ENCODE data around the gene DAPK1. TPM values are rescaled to one million over a fixed set of nuclear protein-coding genes. Genes with fewer than 3 reads are reported as not detected.

Gene DAPK1
- total and polyA plus RNA-seq, 11 donors = 1.0 to 52.5 (median 2.3) TPM

GRCh38 chr9:87655731-87656130, 158.1 kb downstream of the DAPK1 start:
- H3K4me1 ChIP-seq = peaks cover 0 to 23% (median 0%) of the 10 kb centered on the region in 12 donors
- no peak for ATAC-seq
- intact Hi-C loops (cut with DNase I) = loop anchor here in 2 of 10 donors (2.0 to 5.0 kb wide), 2 partner anchors 158 to 317 kb away; partner anchors contain the start of gene DAPK1 (in 1 of the 2)
- H3K36me3 ChIP-seq = peaks cover 0 to 9% (median 0%) of the 10 kb centered on the region in 9 donors
- H3K27ac ChIP-seq = no peak overlapping the region
- TF ChIP-seq, protein P1, sequence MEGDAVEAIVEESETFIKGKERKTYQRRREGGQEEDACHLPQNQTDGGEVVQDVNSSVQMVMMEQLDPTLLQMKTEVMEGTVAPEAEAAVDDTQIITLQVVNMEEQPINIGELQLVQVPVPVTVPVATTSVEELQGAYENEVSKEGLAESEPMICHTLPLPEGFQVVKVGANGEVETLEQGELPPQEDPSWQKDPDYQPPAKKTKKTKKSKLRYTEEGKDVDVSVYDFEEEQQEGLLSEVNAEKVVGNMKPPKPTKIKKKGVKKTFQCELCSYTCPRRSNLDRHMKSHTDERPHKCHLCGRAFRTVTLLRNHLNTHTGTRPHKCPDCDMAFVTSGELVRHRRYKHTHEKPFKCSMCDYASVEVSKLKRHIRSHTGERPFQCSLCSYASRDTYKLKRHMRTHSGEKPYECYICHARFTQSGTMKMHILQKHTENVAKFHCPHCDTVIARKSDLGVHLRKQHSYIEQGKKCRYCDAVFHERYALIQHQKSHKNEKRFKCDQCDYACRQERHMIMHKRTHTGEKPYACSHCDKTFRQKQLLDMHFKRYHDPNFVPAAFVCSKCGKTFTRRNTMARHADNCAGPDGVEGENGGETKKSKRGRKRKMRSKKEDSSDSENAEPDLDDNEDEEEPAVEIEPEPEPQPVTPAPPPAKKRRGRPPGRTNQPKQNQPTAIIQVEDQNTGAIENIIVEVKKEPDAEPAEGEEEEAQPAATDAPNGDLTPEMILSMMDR (IDR thresholded peaks at IDR 0.05) = no peak
- no peak for TF ChIP-seq POLR2A (IDR thresholded peaks at IDR 0.05)
- WGBS, 4 donors = 92 to 96% (median 93%) methylated on average over 9 of the region's 9 CpGs
- H3K4me3 ChIP-seq = no peak overlapping the region
- no peaks in the 10 kb centered on the region for H3K9me3 ChIP-seq
- DNase-seq = no peak
- peaks cover 0 to 3% (median 0%) of the 10 kb centered on the region in 9 donors for H3K27me3 ChIP-seq

- Histone ChIP-seq H3K4me1 (peaks cover 0 to 23% (median 0%) of the 10 kb centered on the region in 12 donors), H3K4me3 (no peak overlapping the region), H3K27ac (peak overlapping the region in 1 of 12 donors; percentile 50), H3K36me3 (peaks cover 0 to 8% (median 0%) of the 10 kb centered on the region in 9 donors), H3K27me3 (peaks cover 0 to 3% (median 0%) of the 10 kb centered on the region in 9 donors), H3K9me3 (no peaks in the 10 kb centered on the region)
- intact Hi-C loops (cut with DNase I) = loop anchor here in 2 of 10 donors (2.0 to 5.0 kb wide), 2 partner anchors 159 to 318 kb away; partner anchors contain the start of gene DAPK1 (in 1 of the 2)
- ATAC-seq (peak in 1 of 4 donors; percentile 34), DNase-seq (no peak)
- TF ChIP-seq, protein P1 (IDR thresholded peaks at IDR 0.05) = peak in 2 of 12 donors; percentile 21 to 23
- no peak for TF ChIP-seq POLR2A (IDR thresholded peaks at IDR 0.05)
- 54 to 67% (median 58%) methylated on average over 8 of the region's 8 CpGs for WGBS, 4 donors
These were observed 158.8 kb downstream of the DAPK1 start for GRCh38 chr9:87656485-87656884.

GRCh38 chr9:87657190-87657589, 159.5 kb downstream of the DAPK1 start:
- H3K4me3 ChIP-seq = no peak overlapping the region
- WGBS, 4 donors = 62 to 77% (median 63%) methylated on average over 6 of the region's 6 CpGs
- DNase-seq (peak in 1 of 5 donors; percentile 47), ATAC-seq (peak in 2 of 4 donors; percentile 68 to 78)
- TF ChIP-seq POLR2A (IDR thresholded peaks at IDR 0.05) = no peak
- TF ChIP-seq, protein P1 (IDR thresholded peaks at IDR 0.05) = no peak
- intact Hi-C loops (cut with DNase I) = loop anchor here in 2 of 10 donors (2.0 to 5.0 kb wide), 2 partner anchors 160 to 318 kb away; partner anchors contain the start of gene DAPK1 (in 1 of the 2)
- H3K27me3 ChIP-seq = peaks cover 0 to 3% (median 0%) of the 10 kb centered on the region in 9 donors
- H3K27ac ChIP-seq = peak overlapping the region in 1 of 12 donors; percentile 50
- peaks cover 0 to 23% (median 0%) of the 10 kb centered on the region in 12 donors for H3K4me1 ChIP-seq
- peaks cover 0 to 8% (median 0%) of the 10 kb centered on the region in 9 donors for H3K36me3 ChIP-seq
- no peaks in the 10 kb centered on the region for H3K9me3 ChIP-seq

- no peak for TF ChIP-seq POLR2A (IDR thresholded peaks at IDR 0.05)
- TF ChIP-seq, protein P1 (IDR thresholded peaks at IDR 0.05) = no peak
- DNase-seq = no peak
- WGBS, 4 donors = 92 to 97% (median 95%) methylated on average over 13 to 16 of the region's 16 CpGs
- intact Hi-C loops (cut with DNase I) = loop anchor here in 2 of 10 donors (2.0 to 5.0 kb wide), 2 partner anchors 161 to 319 kb away; partner anchors contain the start of gene DAPK1 (in 1 of the 2)
- H3K9me3 ChIP-seq = no peaks in the 10 kb centered on the region
- H3K27ac ChIP-seq = no peak overlapping the region
- no peak for ATAC-seq
- peaks cover 0 to 23% (median 0%) of the 10 kb centered on the region in 12 donors for H3K4me1 ChIP-seq
- H3K4me3 ChIP-seq = no peak overlapping the region
- peaks cover 0 to 8% (median 0%) of the 10 kb centered on the region in 9 donors for H3K36me3 ChIP-seq
- peaks cover 0 to 3% (median 0%) of the 10 kb centered on the region in 9 donors for H3K27me3 ChIP-seq
These were observed 160.2 kb downstream of the DAPK1 start for GRCh38 chr9:87657893-87658292.
